IPS-18a (cell line): ENCODE measurements around the gene OR14J1.
"Not testable (repeated sequence)": the region's sequence is repeated elsewhere in the genome, so short reads cannot be mapped to it uniquely, and the experiment has no call there.

Experiments used
- H3K27ac ChIP-seq: one replicate; pipeline ENCODE4 v1.5.1; 2013; ENCODE audit warnings: low read length
- H3K27me3 ChIP-seq: one replicate; pipeline ENCODE4 v1.6.1; 2013; ENCODE audit warnings: mild to moderate bottlenecking, low read length; ENCODE audit not compliant: control insufficient read depth, insufficient read depth
- H3K36me3 ChIP-seq: one replicate; pipeline ENCODE4 v1.6.1; 2013; ENCODE audit warnings: low read depth, low read length; ENCODE audit not compliant: control insufficient read depth
- H3K4me1 ChIP-seq: one replicate; pipeline ENCODE4 v1.6.1; 2013; ENCODE audit warnings: low read depth, low read length; ENCODE audit not compliant: control insufficient read depth
- H3K4me3 ChIP-seq: one replicate; pipeline ENCODE4 v1.5.1; 2013; ENCODE audit warnings: low read length
- H3K9ac ChIP-seq: one replicate; pipeline ENCODE4 v1.6.1; 2013; ENCODE audit warnings: mild to moderate bottlenecking, low read length, moderate library complexity
- H3K9me3 ChIP-seq: one replicate; pipeline ENCODE4 v1.6.1; 2013; ENCODE audit warnings: low read depth, low read length; ENCODE audit not compliant: control insufficient read depth

Gene OR14J1, protein sequence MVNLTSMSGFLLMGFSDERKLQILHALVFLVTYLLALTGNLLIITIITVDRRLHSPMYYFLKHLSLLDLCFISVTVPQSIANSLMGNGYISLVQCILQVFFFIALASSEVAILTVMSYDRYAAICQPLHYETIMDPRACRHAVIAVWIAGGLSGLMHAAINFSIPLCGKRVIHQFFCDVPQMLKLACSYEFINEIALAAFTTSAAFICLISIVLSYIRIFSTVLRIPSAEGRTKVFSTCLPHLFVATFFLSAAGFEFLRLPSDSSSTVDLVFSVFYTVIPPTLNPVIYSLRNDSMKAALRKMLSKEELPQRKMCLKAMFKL

DNA sequence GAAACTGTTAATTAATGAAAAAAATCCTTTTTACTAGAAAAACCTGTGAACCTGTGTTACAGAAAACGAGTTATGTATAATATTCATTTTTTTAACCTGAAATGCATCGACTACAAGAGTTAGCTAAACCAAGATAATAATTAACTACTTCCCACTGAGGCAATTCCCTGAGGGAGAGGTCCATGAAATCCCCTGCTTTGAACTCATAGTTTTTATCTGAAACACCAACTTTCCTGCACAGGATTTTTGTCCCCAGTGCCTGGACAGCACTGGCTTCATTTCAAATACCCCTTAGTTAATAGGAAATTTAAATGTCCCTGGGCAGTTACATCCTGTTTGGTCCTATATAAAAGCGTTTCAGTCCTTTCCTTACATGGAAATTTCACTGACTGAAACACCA is at the start of gene OR14J1:
Gene OR14J1, plus strand, starts transcription at position 386 of the 400 bp plus-strand sequence. CDS start 4,989 bp downstream, outside the sequence.
- Histone ChIP-seq H3K9ac (no peak within 1 kb of the TSS), H3K36me3 (no peaks in the 10 kb centered on the region), H3K4me1 (no peaks in the 10 kb centered on the region), H3K9me3 (no peaks in the 10 kb centered on the region), H3K27me3 (no peaks in the 10 kb centered on the region), H3K27ac (no peak within 1 kb of the TSS), H3K4me3 (no peak within 1 kb of the TSS)

DNA sequence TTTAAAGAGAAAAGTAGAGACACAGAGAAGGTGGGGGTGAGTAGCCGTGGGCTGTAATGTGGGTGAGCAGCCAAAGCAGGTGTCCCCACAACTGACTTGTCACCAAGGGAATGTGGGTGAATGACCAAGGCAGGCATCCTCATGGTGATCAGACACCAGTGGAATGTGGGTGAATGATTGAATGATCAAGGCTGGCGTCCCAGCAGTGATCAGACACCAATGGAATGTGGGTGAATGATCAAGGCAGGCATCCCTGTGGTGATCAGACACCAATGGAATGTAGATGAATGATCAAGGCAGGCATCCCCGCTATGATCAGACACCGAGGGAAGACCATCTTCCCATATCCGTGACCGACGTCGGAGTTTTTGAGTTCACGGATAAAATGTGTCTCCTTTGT is 49.8 kb upstream of the OR14J1 start:
- H3K27me3 ChIP-seq: no peaks in the 10 kb centered on the region

DNA sequence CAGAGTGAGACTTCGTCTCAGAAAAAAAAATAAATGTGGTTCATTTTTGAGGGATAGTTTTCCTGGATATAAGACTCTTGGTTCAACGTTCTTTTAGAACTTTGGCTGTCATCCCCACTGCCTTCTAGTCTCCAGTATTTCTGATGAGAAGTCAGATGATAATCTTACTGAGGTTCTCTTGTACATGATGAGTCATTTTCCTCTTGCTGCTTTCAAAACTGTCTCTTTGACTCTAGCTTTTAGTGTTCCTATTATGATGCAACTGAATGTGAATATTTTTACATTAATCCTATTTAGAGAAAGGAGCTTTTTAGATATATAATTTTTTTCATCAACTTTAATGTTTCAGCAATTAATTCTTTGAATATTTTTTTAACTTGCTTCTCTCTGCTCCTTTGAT is 46.0 kb upstream of the OR14J1 start:
- H3K27me3 ChIP-seq: no peaks in the 10 kb centered on the region
- no peaks in the 10 kb centered on the region for H3K36me3 ChIP-seq
- no peak overlapping the region for H3K9ac ChIP-seq
- H3K9me3 ChIP-seq: no peaks in the 10 kb centered on the region
- no peaks in the 10 kb centered on the region for H3K4me1 ChIP-seq
- H3K4me3 ChIP-seq: no peak overlapping the region
- H3K27ac ChIP-seq: no peak overlapping the region

More for the DNA sequence above, 49.8 kb upstream of the OR14J1 start:
- Histone ChIP-seq H3K36me3 (no peaks in the 10 kb centered on the region), H3K27ac (no peak overlapping the region), H3K4me3 (no peak overlapping the region), H3K4me1 (no peaks in the 10 kb centered on the region), H3K9me3 (no peaks in the 10 kb centered on the region), H3K9ac (no peak overlapping the region)

DNA sequence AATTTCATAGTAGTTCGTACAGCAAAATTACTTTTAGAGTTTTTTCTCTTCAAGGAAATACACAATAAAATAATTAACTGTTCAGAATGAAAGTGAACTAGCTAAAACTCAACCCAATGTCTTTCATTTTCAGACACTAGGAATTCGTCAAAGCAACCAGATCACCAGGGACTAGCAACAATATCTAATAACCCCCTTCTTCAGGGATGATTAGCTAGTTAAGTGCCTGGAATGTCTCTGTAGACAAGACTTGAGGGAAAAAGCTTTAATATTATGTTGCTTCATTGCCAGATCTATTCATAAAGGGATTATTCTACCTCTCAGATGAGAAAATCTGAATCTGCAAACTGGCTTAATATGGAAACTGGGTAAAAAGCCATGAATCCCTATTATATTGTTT is 41.8 kb upstream of the OR14J1 start:
- Histone ChIP-seq H3K9me3 (no peaks in the 10 kb centered on the region), H3K4me1 (no peaks in the 10 kb centered on the region), H3K9ac (no peak overlapping the region)

DNA sequence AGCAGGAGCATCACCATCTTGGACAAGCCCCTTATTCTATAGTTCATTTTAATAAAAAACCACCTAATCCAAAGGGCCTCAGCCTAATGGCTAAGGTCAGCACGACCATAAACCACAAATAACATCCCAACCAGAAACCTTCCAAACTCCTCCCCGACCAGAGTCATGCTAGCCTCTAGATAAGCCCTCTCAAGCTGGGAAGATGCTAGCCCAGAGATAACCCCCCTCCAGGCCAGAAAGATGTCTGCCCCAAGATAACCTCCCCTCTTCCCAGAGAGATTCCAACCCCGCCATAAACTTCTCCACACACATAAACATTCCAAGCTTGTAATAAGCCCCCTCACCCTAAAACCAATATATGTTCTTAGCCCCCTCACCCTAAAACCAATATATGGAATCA is 38.5 kb upstream of the OR14J1 start:
- Histone ChIP-seq H3K27me3 (no peaks in the 10 kb centered on the region), H3K4me1 (no peaks in the 10 kb centered on the region), H3K9me3 (no peaks in the 10 kb centered on the region), H3K36me3 (no peaks in the 10 kb centered on the region), H3K9ac (no peak overlapping the region), H3K27ac (no peak overlapping the region), H3K4me3 (no peak overlapping the region)

More for the DNA sequence above, 41.8 kb upstream of the OR14J1 start:
- H3K27me3 ChIP-seq: no peaks in the 10 kb centered on the region
- no peaks in the 10 kb centered on the region for H3K36me3 ChIP-seq
- no peak overlapping the region for H3K4me3 ChIP-seq
- no peak overlapping the region for H3K27ac ChIP-seq

DNA sequence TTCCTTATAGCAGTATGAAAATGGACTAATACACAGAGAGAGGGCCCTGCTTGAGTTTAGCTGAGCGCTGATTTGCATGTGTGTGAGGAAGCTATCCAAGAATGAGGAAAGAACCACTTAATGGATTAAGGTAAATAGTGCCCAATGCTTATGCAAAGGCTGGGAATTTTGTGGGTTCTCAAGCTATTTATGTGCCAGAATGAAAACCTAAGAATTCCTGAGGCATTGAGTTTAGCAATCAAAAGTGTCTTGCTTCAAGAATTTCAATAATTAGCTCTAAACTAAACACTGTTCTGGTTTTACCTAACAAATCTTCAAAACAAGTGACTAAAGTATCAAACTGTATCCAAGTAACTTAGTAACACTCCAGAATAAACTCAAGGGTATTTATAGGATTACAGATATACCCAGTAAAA is 7.0 kb upstream of the OR14J1 start:
- H3K27me3 ChIP-seq: no peaks in the 10 kb centered on the region
- no peaks in the 10 kb centered on the region for H3K36me3 ChIP-seq
- H3K27ac ChIP-seq: no peak overlapping the region
- no peak overlapping the region for H3K9ac ChIP-seq
- no peaks in the 10 kb centered on the region for H3K4me1 ChIP-seq
- no peak overlapping the region for H3K4me3 ChIP-seq
- H3K9me3 ChIP-seq: no peaks in the 10 kb centered on the region

DNA sequence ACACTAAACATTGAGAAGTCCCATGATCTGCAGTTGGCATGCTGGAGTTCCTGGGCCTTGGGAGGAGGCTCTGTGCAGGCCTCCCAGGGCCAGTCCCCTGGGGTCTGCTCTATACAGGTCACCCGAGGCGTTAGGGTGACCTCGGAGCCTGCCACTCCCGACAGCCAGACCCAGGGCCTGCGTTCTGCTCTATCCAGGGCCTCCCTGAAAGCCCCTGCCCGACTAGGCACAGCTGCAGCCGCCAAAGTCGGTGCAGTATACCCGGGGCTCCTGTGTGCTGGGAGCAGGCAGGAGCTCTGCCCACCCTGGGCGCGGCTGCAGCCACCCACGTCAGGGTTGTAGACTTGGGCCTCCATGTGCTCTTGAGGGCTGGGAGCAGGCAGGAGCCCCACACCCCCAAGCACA is 6.3 kb upstream of the OR14J1 start:
- Histone ChIP-seq H3K27me3 (no peaks in the 10 kb centered on the region), H3K9me3 (no peaks in the 10 kb centered on the region), H3K4me1 (no peaks in the 10 kb centered on the region), H3K4me3 (no peak overlapping the region), H3K9ac (no peak overlapping the region), H3K27ac (no peak overlapping the region), H3K36me3 (no peaks in the 10 kb centered on the region)

DNA sequence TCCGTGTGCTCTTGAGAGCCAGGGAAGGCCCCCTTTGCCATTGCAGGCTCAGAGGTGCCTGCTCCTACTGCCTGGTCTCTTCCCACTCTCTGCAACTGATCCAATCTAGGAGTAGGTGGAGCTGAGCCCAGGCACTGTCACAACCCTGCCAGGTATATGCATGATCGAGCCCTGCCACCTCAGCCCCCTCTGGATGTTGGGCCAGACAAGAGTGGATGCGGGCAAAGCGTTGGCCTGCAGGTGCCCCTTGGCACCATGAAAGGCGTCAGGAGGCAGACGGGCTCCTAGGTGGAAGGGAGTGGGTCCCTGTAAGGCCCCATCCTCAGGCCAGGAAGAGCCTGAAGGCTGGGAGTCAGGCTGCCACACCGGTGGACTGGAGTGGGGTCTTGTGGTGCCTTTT is 5.9 kb upstream of the OR14J1 start:
- Histone ChIP-seq H3K27me3 (no peaks in the 10 kb centered on the region), H3K9ac (no peak overlapping the region), H3K4me3 (no peak overlapping the region), H3K4me1 (no peaks in the 10 kb centered on the region), H3K36me3 (no peaks in the 10 kb centered on the region), H3K9me3 (no peaks in the 10 kb centered on the region), H3K27ac (no peak overlapping the region)

DNA sequence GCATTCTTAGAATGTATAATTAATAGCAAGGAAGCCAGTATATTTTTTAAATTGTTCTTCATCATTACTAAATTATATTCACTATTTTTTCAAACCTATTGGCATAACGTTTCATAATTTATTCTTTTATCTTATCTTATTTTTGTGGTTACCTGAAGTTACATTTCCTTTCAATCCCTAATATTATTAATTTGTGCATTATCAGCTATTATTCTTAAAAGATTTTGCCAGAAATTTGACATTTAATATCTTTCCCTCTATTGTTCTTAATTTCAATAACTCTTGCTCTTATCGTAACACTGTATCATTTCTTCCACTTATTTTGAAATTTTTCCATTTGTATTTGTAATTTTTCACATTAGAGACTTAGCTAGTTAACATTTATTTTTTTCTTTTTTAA is 18.4 kb downstream of the OR14J1 start:
- no peaks in the 10 kb centered on the region for H3K4me1 ChIP-seq
- H3K4me3 ChIP-seq: no peak overlapping the region
- H3K36me3 ChIP-seq: no peaks in the 10 kb centered on the region
- H3K27me3 ChIP-seq: no peaks in the 10 kb centered on the region
- no peak overlapping the region for H3K27ac ChIP-seq
- H3K9ac ChIP-seq: no peak overlapping the region
- H3K9me3 ChIP-seq: no peaks in the 10 kb centered on the region

DNA sequence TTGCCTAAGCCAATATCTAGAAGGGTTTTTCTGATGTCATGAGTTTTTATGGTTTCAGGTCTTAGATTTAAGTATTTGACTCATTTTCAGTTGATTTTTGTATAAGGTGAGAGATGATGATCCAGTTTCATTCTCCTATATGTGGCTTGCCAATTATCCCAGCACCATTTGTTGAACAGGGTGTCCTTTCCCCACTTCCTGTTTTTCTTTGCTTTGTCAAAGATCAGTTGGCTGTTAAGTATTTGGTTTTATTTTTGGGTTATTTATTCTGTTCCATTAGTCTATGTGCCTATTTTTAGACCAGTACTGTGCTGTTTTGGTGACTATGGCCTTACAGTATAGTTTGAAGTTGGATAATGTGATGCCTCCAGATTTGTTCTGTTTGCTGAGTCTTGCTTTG is 21.8 kb downstream of the OR14J1 start:
- not testable (repeated sequence) for H3K4me1 ChIP-seq, H3K27ac ChIP-seq, H3K9ac ChIP-seq, H3K27me3 ChIP-seq, H3K4me3 ChIP-seq, H3K9me3 ChIP-seq, H3K36me3 ChIP-seq

DNA sequence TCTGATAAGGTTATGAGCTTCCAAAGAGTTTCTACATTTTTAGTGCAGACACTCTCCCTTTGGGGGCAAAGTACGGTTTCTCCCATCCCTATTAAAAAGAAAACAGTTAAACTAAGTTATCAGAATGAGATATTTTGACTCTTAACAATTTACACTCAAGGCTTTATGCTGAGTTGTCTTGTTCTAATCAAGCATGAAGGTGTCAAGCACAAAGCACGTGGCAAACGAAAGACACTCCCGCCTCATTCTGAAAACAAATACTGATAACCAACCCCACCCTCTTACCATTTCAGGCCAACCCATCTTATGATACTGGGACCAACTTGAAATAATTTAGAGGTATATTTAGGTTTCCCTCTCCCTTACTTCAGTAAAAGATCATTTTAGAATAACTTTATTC is 24.3 kb downstream of the OR14J1 start:
- Histone ChIP-seq H3K9ac (no peak overlapping the region), H3K9me3 (no peaks in the 10 kb centered on the region), H3K27ac (no peak overlapping the region), H3K36me3 (no peaks in the 10 kb centered on the region), H3K27me3 (no peaks in the 10 kb centered on the region), H3K4me1 (no peaks in the 10 kb centered on the region), H3K4me3 (no peak overlapping the region)

DNA sequence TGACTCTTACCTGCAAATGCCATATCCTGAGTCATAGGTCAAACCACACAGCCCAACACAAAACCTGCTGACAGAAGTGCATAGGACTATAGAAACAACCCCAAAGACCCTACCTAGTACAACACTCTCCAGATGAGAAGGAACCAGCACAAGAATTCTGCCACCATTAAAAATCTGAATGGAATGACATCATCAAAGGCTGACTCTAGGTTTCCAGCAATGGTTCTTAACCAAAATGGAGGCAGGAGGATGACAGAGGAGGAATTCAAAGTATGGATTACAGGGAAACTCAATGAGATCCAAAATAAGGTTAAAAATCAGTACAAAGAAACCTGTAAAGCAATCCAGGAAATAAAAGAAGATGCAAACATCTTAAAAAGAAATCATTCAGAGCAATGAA is 31.2 kb downstream of the OR14J1 start:
- no peaks in the 10 kb centered on the region for H3K36me3 ChIP-seq
- H3K9me3 ChIP-seq: no peaks in the 10 kb centered on the region
- no peak overlapping the region for H3K9ac ChIP-seq
- no peak overlapping the region for H3K27ac ChIP-seq
- no peaks in the 10 kb centered on the region for H3K27me3 ChIP-seq
- no peaks in the 10 kb centered on the region for H3K4me1 ChIP-seq
- no peak overlapping the region for H3K4me3 ChIP-seq
